Adipocyte (in vitro differentiated cells): ENCODE results near the gene FAM168A.

Experiments used
- DNase-seq: peaks from one replicate; pipeline ENCODE4 v3.0.0-alpha.2; 2015; ENCODE audit warnings: low read depth
- H3K27me3 ChIP-seq: replicated peaks from 2 replicates; pipeline ENCODE4 v1.7.0; 2013; ENCODE audit warnings: mild to moderate bottlenecking, low read length, moderate library complexity; ENCODE audit not compliant: control insufficient read depth, insufficient read depth
- H3K36me3 ChIP-seq: 2 replicates; pipeline ENCODE4 v1.7.0; 2013; ENCODE audit warnings: low read length, mild to moderate bottlenecking, moderate library complexity; ENCODE audit not compliant: control insufficient read depth, insufficient read depth, severe bottlenecking
- H3K4me1 ChIP-seq: 2 replicates; pipeline ENCODE4 v1.7.0; 2013; ENCODE audit warnings: mild to moderate bottlenecking, low read length, moderate library complexity; ENCODE audit not compliant: control insufficient read depth, insufficient read depth
- H3K4me3 ChIP-seq: 2 replicates; pipeline ENCODE4 v1.7.0; 2013; ENCODE audit warnings: mild to moderate bottlenecking, low read length, moderate library complexity
- H3K9ac ChIP-seq: 2 replicates; pipeline ENCODE4 v1.7.0; 2013; ENCODE audit warnings: mild to moderate bottlenecking, low read length, moderate library complexity
- H3K9me3 ChIP-seq: 2 replicates; pipeline ENCODE4 v1.7.0; 2013; ENCODE audit warnings: mild to moderate bottlenecking, low read length, moderate library complexity; ENCODE audit not compliant: control insufficient read depth

FAM168A gene

GRCh38 chr11:73422886-73423285, 175.0 kb downstream of the FAM168A start:
- H3K4me3 ChIP-seq, result no peak overlapping the region
- peaks cover 5% of the 10 kb centered on the region for H3K36me3 ChIP-seq
- H3K9ac ChIP-seq, result no peak overlapping the region
- no peaks in the 10 kb centered on the region for H3K27me3 ChIP-seq
- no peak for DNase-seq
- H3K4me1 ChIP-seq, result peaks cover 8% of the 10 kb centered on the region
- no peaks in the 10 kb centered on the region for H3K9me3 ChIP-seq

GRCh38 chr11:73420136-73420535, 177.8 kb downstream of the FAM168A start:
- no peak overlapping the region for H3K4me3 ChIP-seq
- DNase-seq, result no peak
- H3K9me3 ChIP-seq, result no peaks in the 10 kb centered on the region
- H3K4me1 ChIP-seq, result peaks cover 22% of the 10 kb centered on the region
- H3K27me3 ChIP-seq, result no peaks in the 10 kb centered on the region
- peaks cover 5% of the 10 kb centered on the region for H3K36me3 ChIP-seq
- no peak overlapping the region for H3K9ac ChIP-seq

DNA sequence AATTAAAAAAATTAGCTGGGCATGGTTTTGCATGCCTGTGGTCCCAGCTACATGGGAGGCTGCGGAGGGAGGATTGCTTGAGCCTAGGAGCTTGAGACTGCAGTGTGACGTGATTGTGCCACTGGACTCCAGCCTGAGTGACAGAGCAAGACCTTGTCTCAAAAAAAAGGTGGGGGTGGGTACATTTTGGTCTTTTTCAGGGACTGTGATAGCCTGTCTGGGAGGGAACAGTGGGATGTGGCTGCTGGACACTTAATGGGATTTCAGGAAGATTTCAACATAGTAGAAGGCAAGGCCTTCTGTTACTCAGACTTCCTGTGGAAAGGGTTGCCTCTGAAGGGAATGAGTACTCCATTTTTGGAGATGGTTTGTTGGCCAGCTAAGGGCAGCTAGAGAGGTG, 181.1 kb downstream of the FAM168A start:
- Histone ChIP-seq H3K27me3 (no peaks in the 10 kb centered on the region), H3K4me1 (peaks cover 33% of the 10 kb centered on the region), H3K4me3 (peak overlapping the region; percentile 24), H3K9ac (no peak overlapping the region), H3K36me3 (peaks cover 5% of the 10 kb centered on the region), H3K9me3 (no peaks in the 10 kb centered on the region)
- DNase-seq, result peak; percentile 18

GRCh38 chr11:73415854-73416615, 181.9 kb downstream of the FAM168A start:
- H3K9me3 ChIP-seq, result no peaks in the 10 kb centered on the region
- H3K4me3 ChIP-seq, result no peak overlapping the region
- no peak overlapping the region for H3K9ac ChIP-seq
- peaks cover 33% of the 10 kb centered on the region for H3K4me1 ChIP-seq
- peaks cover 5% of the 10 kb centered on the region for H3K36me3 ChIP-seq
- peak; percentile 27 for DNase-seq
- H3K27me3 ChIP-seq, result no peaks in the 10 kb centered on the region

GRCh38 chr11:73414977-73415651, 182.8 kb downstream of the FAM168A start:
- Histone ChIP-seq H3K36me3 (peaks cover 9% of the 10 kb centered on the region), H3K9ac (no peak overlapping the region), H3K9me3 (no peaks in the 10 kb centered on the region), H3K4me3 (no peak overlapping the region), H3K4me1 (peaks cover 33% of the 10 kb centered on the region), H3K27me3 (no peaks in the 10 kb centered on the region)
- peak; percentile 52 for DNase-seq

DNA sequence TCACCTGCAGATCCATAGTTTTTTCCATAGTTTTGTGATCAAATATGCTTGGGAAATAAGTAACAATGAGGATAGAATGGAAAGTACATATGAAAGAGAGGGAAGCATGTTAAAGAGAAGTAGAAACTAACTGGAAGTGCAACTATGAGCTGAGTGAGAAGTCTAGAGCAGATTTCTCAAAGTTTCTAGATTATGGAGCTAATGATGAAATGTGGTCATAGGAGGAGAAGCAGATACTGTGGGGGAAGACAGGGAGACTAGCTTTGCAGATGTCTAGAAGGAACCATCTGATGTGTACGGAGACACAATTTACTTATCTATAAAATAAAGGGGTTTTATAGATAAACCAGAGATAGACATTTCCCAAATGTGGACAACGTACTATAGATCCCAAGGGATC, 184.7 kb downstream of the FAM168A start:
- Histone ChIP-seq H3K4me3 (no peak overlapping the region), H3K4me1 (peaks cover 33% of the 10 kb centered on the region), H3K9me3 (no peaks in the 10 kb centered on the region), H3K9ac (no peak overlapping the region), H3K27me3 (no peaks in the 10 kb centered on the region), H3K36me3 (peaks cover 19% of the 10 kb centered on the region)
- DNase-seq, result no peak

DNA sequence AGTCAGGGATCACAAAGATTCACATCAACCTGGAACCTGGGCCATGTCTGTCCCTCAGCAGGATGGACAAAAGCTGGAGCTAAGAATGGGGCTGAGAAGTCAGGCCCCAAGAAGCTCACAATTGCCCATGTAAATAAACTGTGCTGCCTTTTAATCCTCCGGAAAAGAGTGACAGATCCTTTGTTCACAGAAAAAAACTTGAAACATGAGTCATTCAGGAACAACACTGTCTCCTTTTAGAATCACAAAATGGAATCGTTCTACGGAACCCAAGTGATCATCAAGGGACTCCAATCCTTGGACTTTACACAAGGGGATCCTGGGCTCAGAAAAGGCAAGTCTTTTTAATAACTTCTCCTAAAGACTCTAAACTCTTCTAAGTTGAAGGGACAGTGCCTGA, 185.6 kb downstream of the FAM168A start:
- Histone ChIP-seq H3K9me3 (no peaks in the 10 kb centered on the region), H3K36me3 (peaks cover 22% of the 10 kb centered on the region), H3K4me1 (peaks cover 32% of the 10 kb centered on the region), H3K9ac (no peak overlapping the region), H3K4me3 (no peak overlapping the region), H3K27me3 (no peaks in the 10 kb centered on the region)
- no peak for DNase-seq

DNA sequence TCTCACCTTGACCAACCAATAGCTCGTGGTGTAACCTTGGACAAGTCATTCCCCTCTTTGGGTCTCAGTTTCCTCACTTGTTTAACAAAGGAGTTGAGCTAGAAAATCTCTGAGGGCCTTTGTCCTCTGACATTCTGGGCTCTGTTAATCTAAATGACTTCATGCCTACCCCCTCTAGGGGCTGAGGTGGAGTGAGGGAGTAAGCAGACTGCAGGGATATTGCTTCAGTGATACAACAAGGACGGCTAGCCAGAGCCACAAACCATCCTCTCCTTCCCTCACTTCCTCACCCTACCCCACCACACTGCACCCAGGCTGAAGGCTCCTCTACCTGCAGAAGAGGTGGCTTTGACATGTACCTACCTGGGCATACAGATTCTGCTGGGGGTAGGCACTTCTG, 186.9 kb downstream of the FAM168A start:
- no peak for DNase-seq
- H3K36me3 ChIP-seq, result peaks cover 28% of the 10 kb centered on the region
- H3K9me3 ChIP-seq, result no peaks in the 10 kb centered on the region
- peaks cover 19% of the 10 kb centered on the region for H3K4me1 ChIP-seq
- H3K9ac ChIP-seq, result no peak overlapping the region
- no peak overlapping the region for H3K4me3 ChIP-seq
- H3K27me3 ChIP-seq, result no peaks in the 10 kb centered on the region

- Histone ChIP-seq H3K4me1 (peaks cover 15% of the 10 kb centered on the region), H3K9me3 (no peaks in the 10 kb centered on the region), H3K9ac (no peak overlapping the region), H3K4me3 (no peak overlapping the region), H3K36me3 (peaks cover 30% of the 10 kb centered on the region), H3K27me3 (no peaks in the 10 kb centered on the region)
- no peak for DNase-seq
Measured at GRCh38 chr11:73410627-73411026, 187.3 kb downstream of the FAM168A start.

- Histone ChIP-seq H3K9me3 (no peaks in the 10 kb centered on the region), H3K36me3 (peaks cover 33% of the 10 kb centered on the region), H3K4me1 (peaks cover 3% of the 10 kb centered on the region), H3K27me3 (no peaks in the 10 kb centered on the region), H3K4me3 (no peak overlapping the region), H3K9ac (no peak overlapping the region)
- no peak for DNase-seq
Measured at GRCh38 chr11:73409431-73409830, 188.5 kb downstream of the FAM168A start.

DNA sequence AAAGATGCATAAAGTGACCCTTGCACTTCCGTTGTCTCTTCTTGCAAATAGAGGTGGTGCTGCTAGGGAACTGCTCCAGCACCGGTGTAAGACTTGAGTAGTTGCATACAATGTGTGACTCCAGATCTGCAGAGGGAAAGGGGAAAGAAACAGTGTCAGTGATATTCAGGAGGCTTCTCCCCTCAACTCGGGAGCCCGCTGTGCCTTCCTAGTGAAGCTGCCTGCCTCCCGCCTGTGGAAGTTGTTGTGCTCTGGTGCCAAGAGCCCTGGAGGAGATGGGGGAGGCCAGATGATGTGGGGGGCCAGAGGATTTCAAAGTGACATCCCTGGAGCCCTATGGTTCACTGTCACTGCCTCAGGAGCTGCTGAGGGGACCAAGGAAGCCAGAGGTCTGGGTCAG, 191.3 kb downstream of the FAM168A start:
- peaks cover 33% of the 10 kb centered on the region for H3K36me3 ChIP-seq
- no peak overlapping the region for H3K9ac ChIP-seq
- DNase-seq, result no peak
- no peaks in the 10 kb centered on the region for H3K9me3 ChIP-seq
- no peaks in the 10 kb centered on the region for H3K27me3 ChIP-seq
- H3K4me1 ChIP-seq, result peaks cover 12% of the 10 kb centered on the region
- no peak overlapping the region for H3K4me3 ChIP-seq
